ENCODE measurements around the gene DDX31. TPM values are rescaled to one million over a fixed set of nuclear protein-coding genes. Genes with fewer than 3 reads are reported as not detected.

Gene DDX31
- total and polyA plus RNA-seq, 7 donors = 5.5 to 12.4 (median 8.6) TPM

GRCh38 chr9:132578367-132578932 is 91.3 kb downstream of the DDX31 start:
- no peak overlapping the region for H3K4me3 ChIP-seq
- no peak for ATAC-seq
- no peaks in the 10 kb centered on the region for H3K36me3 ChIP-seq (ENCODE audit: insufficient read depth in 1 of 2, low read depth in 1 of 2)
- intact Hi-C loops (cut with DNase I) = loop anchor here in 1 of 2 donors (5.0 to 10.0 kb wide), 2 partner anchors 71 to 164 kb away; partner anchors contain the start of gene CFAP77
- TF ChIP-seq CTCF (IDR thresholded peaks at IDR 0.05) = no peak
- H3K27me3 ChIP-seq (ENCODE audit: insufficient read depth in 3 of 3, low read length in 2 of 3) = peaks cover 0 to 89% (median 29%) of the 10 kb centered on the region in 3 donors
- H3K9me3 ChIP-seq = no peaks in the 10 kb centered on the region
- 22 to 32% (median 22%) methylated on average over 7 of the region's 7 CpGs for WGBS, 3 donors
- H3K4me1 ChIP-seq = peaks cover 7% of the 10 kb centered on the region
- no peak overlapping the region for H3K27ac ChIP-seq
- no peak for DNase-seq

DNA sequence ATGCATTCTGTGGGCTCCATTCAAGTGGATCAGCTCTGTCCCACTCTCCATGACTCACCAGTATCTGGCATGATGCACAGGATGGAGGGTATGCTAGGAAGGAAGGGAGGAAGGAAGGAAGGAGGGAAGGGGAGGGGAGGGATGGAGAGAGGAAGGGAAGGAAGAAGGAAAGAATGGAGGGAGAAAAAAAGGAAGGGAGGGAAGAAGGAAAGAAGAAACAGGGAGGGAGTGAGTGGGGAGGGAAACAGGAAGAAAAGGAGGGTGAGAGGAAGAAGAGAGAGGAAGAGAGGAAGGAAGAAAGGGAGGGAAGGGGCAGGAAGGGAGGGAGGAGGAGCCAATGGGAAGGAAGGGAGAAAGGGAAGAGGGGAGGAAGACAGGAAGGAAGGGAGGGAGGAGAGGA is 92.7 kb downstream of the DDX31 start:
- ATAC-seq = no peak
- H3K36me3 ChIP-seq (ENCODE audit: insufficient read depth in 1 of 2, low read depth in 1 of 2) = no peaks in the 10 kb centered on the region
- peaks cover 0 to 88% (median 29%) of the 10 kb centered on the region in 3 donors for H3K27me3 ChIP-seq (ENCODE audit: insufficient read depth in 3 of 3, low read length in 2 of 3)
- H3K27ac ChIP-seq = no peak overlapping the region
- intact Hi-C loops (cut with DNase I) = loop anchor here in 1 of 2 donors (5.0 to 10.0 kb wide), 2 partner anchors 70 to 162 kb away; partner anchors contain the start of gene CFAP77
- TF ChIP-seq CTCF (IDR thresholded peaks at IDR 0.05) = no peak
- no peaks in the 10 kb centered on the region for H3K9me3 ChIP-seq
- DNase-seq = no peak
- peaks cover 7% of the 10 kb centered on the region for H3K4me1 ChIP-seq
- no peak overlapping the region for H3K4me3 ChIP-seq

GRCh38 chr9:132575811-132576210 is 94.0 kb downstream of the DDX31 start:
- DNase-seq (no peak), ATAC-seq (no peak)
- Histone ChIP-seq H3K9me3 (no peaks in the 10 kb centered on the region), H3K27ac (no peak overlapping the region), H3K27me3 (ENCODE audit: insufficient read depth in 3 of 3, low read length in 2 of 3) (peaks cover 0 to 83% (median 21%) of the 10 kb centered on the region in 3 donors), H3K4me1 (peaks cover 4% of the 10 kb centered on the region), H3K36me3 (ENCODE audit: insufficient read depth in 1 of 2, low read depth in 1 of 2) (no peaks in the 10 kb centered on the region), H3K4me3 (no peak overlapping the region)
- TF ChIP-seq CTCF (IDR thresholded peaks at IDR 0.05) = no peak
- intact Hi-C loops (cut with DNase I) = loop anchor here (1.0 to 10.0 kb wide), 3 partner anchors 69 to 161 kb away; partner anchors contain the start of gene CFAP77 (in 1 of the 2)
- 70 to 77% (median 71%) methylated on average over 5 of the region's 5 CpGs for WGBS, 3 donors

GRCh38 chr9:132575005-132575609 is 94.7 kb downstream of the DDX31 start:
- Histone ChIP-seq H3K27ac (no peak overlapping the region), H3K4me3 (no peak overlapping the region), H3K36me3 (ENCODE audit: insufficient read depth in 1 of 2, low read depth in 1 of 2) (no peaks in the 10 kb centered on the region), H3K9me3 (no peaks in the 10 kb centered on the region), H3K27me3 (ENCODE audit: insufficient read depth in 3 of 3, low read length in 2 of 3) (peaks cover 0 to 81% (median 16%) of the 10 kb centered on the region in 3 donors), H3K4me1 (peaks cover 4% of the 10 kb centered on the region)
- 9 to 12% (median 11%) methylated on average over 16 of the region's 16 CpGs for WGBS, 3 donors
- TF ChIP-seq CTCF (IDR thresholded peaks at IDR 0.05) = peak; percentile 66
- intact Hi-C loops (cut with DNase I) = loop anchor here (1.0 to 10.0 kb wide), 3 partner anchors 68 to 160 kb away; partner anchors contain the start of gene CFAP77 (in 1 of the 2)
- ATAC-seq = peak; percentile 71 to 84 (median 80)
- peak; percentile 53 to 80 for DNase-seq
